GM21390 (cell line): ENCODE data around the gene R3HDM4.
"Not testable (repeated sequence)": the region's sequence is repeated elsewhere in the genome, so short reads cannot be mapped to it uniquely, and the experiment has no call there.

Experiments used
- ATAC-seq: cut with Tn5 transposase; IDR thresholded peaks from one replicate; pipeline ENCODE4 v1.9.1; 2021; ENCODE audit not compliant: unreplicated experiment

Gene R3HDM4

GRCh38 chr19:877992-878660, 34.9 kb downstream of the R3HDM4 start:
- not testable (repeated sequence) for ATAC-seq

- ATAC-seq = no peak
These were observed 36.2 kb downstream of the R3HDM4 start for GRCh38 chr19:876780-877314.

- no peak for ATAC-seq
These were observed 36.9 kb downstream of the R3HDM4 start for GRCh38 chr19:876089-876488.

GRCh38 chr19:875265-875879, 37.6 kb downstream of the R3HDM4 start:
- ATAC-seq = no peak

GRCh38 chr19:873561-874041, 39.4 kb downstream of the R3HDM4 start:
- ATAC-seq = no peak

- no peak for ATAC-seq
These were observed 39.9 kb downstream of the R3HDM4 start for GRCh38 chr19:873084-873483.

- no peak for ATAC-seq
These were observed 40.6 kb downstream of the R3HDM4 start for GRCh38 chr19:872266-872951.

GRCh38 chr19:871446-872265, 41.4 kb downstream of the R3HDM4 start:
- no peak for ATAC-seq

GRCh38 chr19:870963-871401, 42.0 kb downstream of the R3HDM4 start:
- no peak for ATAC-seq

- ATAC-seq = no peak
These were observed 42.7 kb downstream of the R3HDM4 start for GRCh38 chr19:870314-870713.

- ATAC-seq = no peak
These were observed 43.5 kb downstream of the R3HDM4 start for GRCh38 chr19:869245-870177.

GRCh38 chr19:868458-869244, 44.4 kb downstream of the R3HDM4 start:
- ATAC-seq = no peak

GRCh38 chr19:867855-868457, 45.1 kb downstream of the R3HDM4 start:
- no peak for ATAC-seq

- no peak for ATAC-seq
These were observed 45.7 kb downstream of the R3HDM4 start for GRCh38 chr19:867301-867793.

GRCh38 chr19:866769-867300, 46.2 kb downstream of the R3HDM4 start:
- no peak for ATAC-seq

- no peak for ATAC-seq
These were observed 49.8 kb downstream of the R3HDM4 start for GRCh38 chr19:863315-863620.

- no peak for ATAC-seq
These were observed 50.3 kb downstream of the R3HDM4 start for GRCh38 chr19:862581-863314.
